GM19328 (cell line): ENCODE data around the gene TYROBP.
"Not testable (repeated sequence)": the region's sequence is repeated elsewhere in the genome, so short reads cannot be mapped to it uniquely, and the experiment has no call there.

ENCODE experiments used
- ATAC-seq: cut with Tn5 transposase; IDR thresholded peaks from one replicate; pipeline ENCODE4 v1.9.1; 2021; ENCODE audit warnings: mild to moderate bottlenecking, moderate library complexity; ENCODE audit not compliant: unreplicated experiment

The TYROBP gene

GRCh38 chr19:35874392-35874930 is 33.6 kb downstream of the TYROBP start:
- ATAC-seq: no peak

DNA sequence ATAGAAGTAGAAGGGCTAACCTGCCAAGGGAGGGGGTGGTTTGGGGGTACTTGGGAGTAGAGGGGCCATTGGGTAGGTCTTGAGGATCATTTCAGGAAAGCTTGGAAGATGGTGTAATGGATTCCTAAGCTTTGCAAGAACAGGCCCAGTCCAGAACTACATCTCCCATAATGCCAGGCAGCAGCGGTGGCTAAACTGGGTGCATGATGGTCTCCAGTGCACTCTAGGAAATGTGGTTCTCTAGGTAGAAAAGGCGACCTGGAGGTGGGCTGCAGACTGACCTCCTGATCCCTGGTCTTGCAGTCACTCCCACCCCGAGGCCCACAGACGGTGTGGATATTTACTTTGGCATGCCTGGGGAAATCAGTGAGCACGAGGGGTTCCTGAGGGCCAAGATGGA is 35.9 kb downstream of the TYROBP start:
- ATAC-seq: no peak

DNA sequence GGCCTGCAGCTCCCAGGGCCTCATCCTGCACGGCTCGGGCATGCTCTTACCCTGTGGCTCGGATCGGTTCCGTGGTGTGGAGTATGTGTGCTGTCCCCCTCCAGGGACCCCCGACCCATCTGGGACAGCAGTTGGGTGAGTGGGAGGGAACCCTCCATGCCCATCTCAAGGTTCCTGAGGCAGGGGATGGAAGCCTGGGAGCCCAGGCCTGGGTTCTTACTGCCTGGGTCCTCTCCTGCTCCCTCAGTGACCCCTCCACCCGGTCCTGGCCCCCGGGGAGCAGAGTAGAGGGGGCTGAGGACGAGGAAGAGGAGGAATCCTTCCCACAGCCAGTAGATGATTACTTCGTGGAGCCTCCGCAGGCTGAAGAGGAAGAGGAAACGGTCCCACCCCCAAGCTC is 36.5 kb downstream of the TYROBP start:
- no peak for ATAC-seq

GRCh38 chr19:35870798-35871197 is 37.3 kb downstream of the TYROBP start:
- no peak for ATAC-seq

GRCh38 chr19:35870124-35870736 is 37.9 kb downstream of the TYROBP start:
- not testable (repeated sequence) for ATAC-seq

- no peak for ATAC-seq
Observed at GRCh38 chr19:35869327-35870123, 38.6 kb downstream of the TYROBP start.

GRCh38 chr19:35868823-35869326 is 39.2 kb downstream of the TYROBP start:
- ATAC-seq: no peak

DNA sequence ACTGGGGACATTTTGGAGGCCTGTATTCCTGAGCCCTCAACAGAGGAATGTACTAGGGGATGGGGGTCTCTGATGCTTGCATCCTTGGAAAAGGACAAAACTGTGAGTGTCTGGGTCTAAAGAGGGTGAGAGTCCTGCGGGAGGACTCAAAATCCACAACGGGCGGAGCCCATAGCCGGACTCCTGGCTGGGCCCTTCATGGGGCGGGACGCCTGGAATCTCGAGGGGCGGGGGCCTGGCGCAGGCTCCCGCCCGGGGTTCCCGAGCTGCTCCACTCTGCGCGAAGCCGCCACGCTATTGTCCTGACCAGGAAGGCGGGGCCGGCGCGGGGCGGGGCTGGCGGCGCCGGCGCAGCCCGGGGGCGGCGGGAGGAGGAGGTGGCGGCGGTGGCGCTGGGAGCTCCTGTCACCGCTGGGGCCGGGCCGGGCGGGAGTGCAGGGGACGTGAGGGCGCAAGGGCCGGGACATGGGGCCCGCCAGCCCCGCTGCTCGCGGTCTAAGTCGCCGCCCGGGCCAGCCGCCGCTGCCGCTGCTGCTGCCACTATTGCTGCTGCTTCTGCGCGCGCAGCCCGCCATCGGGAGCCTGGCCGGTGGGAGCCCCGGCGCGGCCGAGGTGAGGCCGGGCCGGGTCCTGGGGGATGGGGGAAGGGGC is 39.8 kb downstream of the TYROBP start, which contains the start of gene APLP1:
Gene APLP1, plus strand, starts transcription at position 403 of the 651 bp plus-strand sequence. Its CDS starts 63 bp downstream, at position 466.
- no peak for ATAC-seq

DNA sequence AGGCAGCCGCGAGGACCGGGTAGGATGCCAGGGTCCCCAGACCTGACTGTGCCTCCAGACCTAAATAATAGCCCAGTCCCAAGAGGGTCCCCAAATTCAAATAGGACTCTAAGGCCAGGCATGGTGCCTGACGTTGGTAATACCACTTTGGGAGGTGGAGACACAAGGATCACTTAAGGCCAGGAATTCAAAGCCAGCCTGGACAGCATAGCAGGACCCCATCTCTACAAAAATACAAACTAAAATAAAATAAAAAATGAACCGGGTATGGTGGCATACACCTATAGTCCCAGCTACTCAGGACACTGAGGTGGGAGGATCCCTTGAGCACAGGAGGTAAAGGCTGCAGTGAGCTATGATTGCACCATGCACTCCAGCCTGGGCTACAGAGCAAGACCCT is 45.1 kb downstream of the TYROBP start:
- ATAC-seq: no peak

- ATAC-seq: no peak
Observed at GRCh38 chr19:35862528-35862927, 45.6 kb downstream of the TYROBP start.

- no peak for ATAC-seq
Observed at GRCh38 chr19:35861640-35862160, 46.4 kb downstream of the TYROBP start.

GRCh38 chr19:35860818-35861639 is 47.1 kb downstream of the TYROBP start:
- ATAC-seq: no peak

DNA sequence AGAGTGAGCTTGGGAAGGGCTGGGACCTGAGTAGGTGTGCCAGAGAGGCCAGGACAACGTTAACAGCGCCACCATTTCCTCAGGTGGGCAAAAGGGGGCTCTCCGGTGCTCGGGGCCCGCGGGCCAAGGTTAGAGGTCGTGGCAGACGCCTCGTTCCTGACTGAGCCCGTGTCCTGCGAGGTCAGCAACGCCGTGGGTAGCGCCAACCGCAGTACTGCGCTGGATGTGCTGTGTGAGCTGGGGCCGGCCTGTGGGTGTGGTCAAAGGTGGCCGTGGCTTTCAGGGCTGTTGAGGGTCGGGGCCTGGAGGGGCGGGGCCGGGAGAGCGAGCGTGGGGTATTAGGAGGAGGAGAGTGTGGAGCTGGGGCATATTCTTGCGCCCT is 47.7 kb downstream of the TYROBP start:
- ATAC-seq: no peak

DNA sequence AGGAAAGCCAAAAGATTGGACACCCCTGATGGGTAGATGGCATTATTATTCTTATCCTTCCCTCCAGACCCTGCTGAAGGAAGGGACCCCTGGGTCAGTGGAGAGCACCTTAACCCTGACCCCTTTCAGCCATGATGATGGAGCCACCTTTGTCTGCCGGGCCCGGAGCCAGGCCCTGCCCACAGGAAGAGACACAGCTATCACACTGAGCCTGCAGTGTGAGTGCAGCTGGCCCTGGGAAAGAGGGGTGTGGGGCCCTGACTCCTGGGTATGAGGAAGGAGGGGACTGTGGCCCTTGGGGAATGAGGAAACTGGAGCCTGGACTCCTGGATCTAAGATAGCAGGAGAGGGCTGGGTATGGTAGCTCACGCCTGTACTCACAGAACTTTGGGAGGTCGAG is 48.7 kb downstream of the TYROBP start:
- no peak for ATAC-seq

DNA sequence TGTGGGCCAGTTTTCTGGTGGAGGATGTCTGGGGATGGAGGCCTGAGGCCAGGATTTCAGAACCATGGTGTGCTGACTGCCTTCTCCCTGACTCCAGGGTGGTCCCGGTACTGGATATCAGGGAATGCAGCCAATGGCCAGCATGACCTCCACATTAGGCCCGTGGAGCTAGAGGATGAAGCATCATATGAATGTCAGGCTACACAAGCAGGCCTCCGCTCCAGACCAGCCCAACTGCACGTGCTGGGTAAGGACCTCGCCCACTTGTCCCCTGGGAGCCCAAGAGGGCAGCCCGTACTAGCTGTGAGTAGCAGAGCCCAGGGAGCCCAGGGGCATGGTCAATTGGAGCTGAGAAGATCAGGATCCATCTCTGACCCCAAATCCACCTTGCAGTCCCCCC is 49.8 kb downstream of the TYROBP start:
- ATAC-seq: no peak

DNA sequence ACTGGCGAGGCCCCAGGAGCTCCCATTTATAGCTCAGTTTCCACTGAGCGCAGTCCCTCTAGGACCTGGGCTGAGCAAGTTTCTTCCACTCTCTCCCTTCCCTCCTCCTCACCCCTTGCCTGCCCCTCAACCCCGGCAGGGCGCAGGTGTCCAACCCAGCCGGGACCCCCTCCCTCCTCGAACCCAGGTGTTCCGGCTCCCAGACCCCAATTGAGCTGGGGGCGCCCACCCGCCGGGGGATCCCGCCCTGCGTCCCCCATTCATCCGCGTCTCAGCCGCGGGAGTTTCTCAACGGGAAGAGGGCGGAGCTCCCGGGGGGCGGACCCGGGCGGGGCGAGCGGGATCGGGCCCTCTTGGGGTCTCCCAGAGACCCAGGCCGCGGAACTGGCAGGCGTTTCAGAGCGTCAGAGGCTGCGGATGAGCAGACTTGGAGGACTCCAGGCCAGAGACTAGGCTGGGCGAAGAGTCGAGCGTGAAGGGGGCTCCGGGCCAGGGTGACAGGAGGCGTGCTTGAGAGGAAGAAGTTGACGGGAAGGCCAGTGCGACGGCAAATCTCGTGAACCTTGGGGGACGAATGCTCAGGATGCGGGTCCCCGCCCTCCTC is 51.4 kb downstream of the TYROBP start, which contains the start of gene KIRREL2:
Gene KIRREL2, plus strand, starts transcription at position 366 of the 604 bp plus-strand sequence. Its CDS starts 209 bp downstream, at position 575.
- ATAC-seq: no peak
